ENCODE results near the gene NRAS.

NRAS gene

DNA sequence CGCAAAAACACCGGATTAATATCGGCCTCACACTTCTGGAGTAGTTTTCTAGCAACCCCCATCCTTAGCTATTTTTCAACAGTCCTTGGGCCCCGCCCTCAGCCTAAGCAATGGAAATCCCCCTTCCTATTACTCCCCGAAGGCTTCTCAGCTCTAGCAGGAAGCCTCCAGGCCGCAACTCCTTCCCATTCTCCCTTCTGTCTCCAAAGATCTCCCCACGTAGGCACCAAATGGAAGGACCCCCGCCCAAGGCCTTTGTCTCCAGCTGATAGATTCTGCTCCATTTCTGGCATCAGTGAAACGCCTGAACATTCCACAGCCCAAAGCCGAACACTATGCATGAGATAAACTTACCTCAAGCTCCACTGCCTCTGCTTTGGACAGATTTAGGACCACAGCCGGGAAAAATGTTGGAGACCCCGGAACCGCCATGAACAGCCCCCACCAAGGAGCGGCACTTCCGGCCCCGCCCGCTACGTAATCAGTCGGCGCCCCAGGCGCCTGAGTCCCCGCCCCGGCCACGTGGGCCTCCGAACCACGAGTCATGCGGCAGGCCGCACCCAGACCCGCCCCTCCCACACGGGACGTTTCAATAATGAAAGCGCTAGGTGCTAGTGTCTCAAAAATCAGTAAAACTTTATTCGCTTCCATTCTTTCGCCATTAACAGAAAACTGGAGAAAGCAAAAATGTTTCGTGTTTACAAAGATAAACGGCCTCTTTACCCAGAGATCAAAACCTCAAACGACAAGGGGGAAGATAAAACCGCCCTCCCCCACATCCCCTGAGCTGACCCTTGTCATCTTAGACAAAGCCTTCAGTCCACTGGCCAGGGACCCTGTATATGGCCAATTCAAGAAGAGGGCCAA is at the start of gene NRAS:
TSS of gene NRAS (minus strand) at position 468 of the 867 bp plus-strand sequence. CDS start 611 bp downstream, outside the sequence.
- peak; percentile 91 to 94 (median 93) for DNase-seq (ENCODE audit: low read depth in 3 of 3)

DNA sequence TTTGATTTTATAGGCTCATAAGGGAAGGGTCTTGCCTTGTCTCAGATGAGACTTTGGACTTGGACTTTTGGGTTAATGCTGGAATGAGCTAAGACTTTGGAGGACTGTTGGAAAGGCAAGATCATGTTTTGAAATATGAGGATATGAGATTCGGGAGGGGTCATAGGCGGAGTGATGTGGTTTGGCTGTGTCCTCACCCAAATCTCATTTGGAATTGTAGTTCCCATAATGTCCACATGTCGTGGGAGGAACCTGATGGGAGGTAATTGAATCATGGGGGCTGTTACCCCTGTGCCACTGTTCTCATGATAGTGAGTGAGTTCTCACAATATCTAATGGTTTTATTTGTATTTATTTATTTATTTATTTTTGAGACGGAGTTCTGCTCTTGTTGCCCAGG is 48.1 kb upstream of the NRAS start:
- no peak for DNase-seq (ENCODE audit: low read depth in 3 of 3)

DNA sequence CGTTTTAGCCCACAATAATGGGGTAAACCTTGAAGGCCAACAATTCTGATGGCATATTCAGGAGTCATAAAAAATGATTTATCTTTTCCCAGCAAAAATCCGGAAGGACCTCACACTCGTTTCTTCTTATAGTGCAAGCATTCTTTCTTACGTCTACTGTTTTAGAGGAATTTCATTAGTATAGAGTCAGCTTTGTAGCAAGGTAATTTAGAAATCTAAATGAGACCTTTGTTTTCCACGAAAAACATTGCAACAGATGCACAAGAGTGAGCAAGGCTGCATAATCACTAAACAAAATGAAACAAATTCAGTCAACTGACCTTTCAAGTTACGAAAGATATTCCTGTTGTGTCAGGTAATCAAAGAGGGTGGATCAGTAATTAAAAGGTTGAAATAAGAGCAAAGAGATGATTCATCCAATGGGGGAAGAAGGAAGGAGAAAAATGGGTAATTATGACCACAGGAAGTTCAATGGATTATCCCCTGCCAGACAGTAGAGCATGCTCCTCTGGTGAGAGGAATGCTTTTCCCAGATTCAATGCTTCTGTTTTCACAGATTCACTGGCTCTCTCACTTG is 41.8 kb upstream of the NRAS start:
- DNase-seq (ENCODE audit: low read depth in 3 of 3), result no peak

DNA sequence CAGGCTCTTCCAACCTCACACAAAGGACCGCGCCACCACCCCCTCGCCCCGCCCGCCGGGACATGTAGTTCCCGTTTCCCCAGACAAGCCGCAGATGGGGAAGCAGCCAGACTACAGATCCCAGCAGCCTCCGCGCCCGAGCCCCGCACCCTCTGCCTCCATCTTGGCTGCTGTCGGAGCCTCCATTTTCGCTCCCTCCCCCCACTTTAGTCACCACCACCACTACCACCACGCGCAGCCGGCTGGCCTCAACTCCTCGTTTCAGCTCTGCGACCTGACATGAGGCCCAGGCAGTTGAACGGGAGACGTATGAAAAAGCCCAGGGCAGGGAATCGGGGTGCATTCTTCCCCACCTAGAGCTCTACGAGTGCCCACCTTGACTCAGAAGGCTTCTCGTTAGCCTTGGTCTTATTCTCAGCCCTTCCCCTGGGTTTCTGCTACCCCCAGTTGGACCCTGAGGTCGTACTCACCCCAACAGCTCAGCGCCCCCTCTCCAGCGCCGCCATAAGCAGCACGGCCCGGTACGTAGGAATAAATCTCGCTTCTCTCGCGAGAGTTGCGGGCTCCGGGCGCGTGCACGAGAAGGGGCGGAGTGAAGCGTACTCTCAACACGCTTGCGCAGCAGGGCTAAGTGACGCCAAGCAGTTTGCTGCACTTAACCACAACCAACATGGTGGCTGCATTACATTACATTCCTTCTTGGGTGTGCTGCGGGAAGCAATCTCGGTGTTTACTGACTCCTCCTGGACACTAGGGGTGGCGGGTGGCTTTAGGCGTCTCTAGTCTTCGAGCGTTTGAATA is 41.1 kb upstream of the NRAS start, which contains the start of gene CSDE1:
TSS of gene CSDE1 (minus strand) at position 530 of the 801 bp plus-strand sequence. CDS start 18,094 bp downstream, outside the sequence.
- DNase-seq (ENCODE audit: low read depth in 3 of 3), result peak; percentile 92 to 96 (median 93)

DNA sequence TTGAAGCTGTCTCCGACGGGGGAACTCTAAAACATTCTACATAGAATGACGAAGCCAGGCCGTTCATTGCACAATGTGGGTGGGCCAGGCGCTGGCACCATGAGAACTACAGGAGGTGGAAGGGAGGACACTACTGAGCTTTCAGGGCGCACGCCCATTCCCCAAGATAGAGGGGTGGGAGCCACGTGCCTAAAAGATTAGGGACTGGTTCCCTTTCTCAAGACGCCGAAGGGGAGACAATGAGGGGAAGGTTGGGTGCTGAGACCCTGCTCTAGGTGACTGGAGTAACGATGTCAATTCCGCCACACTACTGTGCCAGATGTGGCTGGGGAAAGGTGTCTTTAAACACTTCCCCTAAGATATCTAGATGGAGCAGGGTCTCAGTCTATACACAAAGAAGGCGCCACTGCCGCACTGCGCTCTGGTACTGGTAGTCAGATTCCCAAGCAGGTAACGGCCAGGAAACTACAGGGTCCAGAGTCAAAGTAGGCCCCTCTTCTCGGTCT is 40.4 kb upstream of the NRAS start:
- no peak for DNase-seq (ENCODE audit: low read depth in 3 of 3)

DNA sequence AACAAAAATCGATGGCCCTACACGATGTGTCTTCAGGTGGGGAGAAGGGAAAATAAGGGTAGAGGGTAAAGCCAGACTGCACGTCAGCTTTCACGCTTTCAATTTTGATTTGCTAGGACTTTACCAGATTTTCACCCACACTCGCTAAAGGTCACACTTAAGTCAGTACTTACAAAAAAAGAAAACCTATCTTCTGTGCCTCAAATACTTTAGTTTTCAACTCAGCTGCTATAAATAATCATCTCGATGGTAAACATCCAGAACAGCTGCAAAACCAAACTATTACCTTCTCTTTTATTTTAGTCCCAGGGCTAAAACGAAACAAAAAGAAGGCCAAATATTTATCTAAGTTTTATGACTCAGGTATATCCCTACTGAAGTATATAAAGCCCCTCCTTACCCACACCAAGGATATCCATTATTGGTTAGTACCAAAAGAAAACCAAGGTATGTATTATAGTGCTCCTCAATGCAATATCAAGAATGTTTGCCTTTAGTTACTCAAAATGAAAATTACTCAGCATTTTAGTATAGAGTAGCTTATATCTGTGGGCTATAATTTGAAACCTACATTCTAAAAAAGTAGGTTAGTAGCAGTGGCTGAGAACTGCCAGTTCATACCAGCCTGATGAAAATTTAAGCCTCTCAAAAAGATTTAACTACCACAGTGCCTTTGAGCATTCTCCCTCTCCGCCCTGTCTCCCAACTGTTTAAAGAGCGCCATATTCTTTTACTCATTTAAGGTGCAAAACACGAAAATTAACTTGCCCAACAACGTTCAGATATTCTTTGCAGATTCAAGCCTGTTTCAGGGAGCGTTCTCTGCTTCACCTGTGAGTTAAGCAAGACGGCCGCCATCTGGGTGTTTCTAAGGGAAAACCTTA is 39.7 kb upstream of the NRAS start:
- DNase-seq (ENCODE audit: low read depth in 3 of 3), result no peak

DNA sequence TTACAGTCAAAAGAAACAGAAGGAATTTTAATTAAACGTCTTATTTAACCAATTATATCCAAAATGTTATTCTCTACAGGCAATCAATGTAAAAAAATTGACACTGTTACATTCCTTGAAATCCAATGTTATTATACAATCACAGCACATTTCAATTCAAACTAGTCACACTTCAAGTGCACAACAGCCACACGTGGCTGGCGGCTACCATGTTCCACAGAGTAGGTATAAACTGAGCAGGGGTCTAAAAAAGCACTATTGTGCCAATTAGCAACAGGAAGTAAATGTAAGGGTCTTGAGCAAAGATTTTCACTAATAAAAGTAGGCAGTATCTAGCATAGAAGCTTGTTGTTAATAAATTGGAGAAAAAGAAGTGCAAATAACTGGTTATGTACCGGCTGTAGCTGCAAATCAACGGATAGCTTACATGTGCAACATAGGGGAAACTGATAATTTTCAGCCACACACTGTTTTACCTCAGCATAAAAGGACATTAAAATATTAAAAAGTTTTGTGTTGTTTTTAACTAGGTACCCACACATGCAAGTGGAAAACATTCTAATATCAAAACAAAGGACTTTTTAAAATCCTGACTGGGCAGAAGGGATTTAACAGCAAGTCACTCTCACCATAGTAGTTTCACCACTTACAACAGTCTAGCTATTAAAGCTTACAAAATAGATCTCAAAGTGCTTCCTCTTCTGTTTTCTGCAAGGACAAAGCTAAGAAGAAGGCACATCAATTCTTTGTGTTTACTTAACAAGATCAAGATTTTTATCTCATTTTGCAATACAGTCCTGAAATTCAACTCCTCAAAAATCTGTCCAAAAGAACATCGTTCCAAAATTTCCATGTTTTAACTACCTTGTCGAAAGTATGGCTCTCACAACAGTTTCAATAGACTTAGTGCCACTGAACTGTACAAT is 38.7 kb upstream of the NRAS start:
- DNase-seq (ENCODE audit: low read depth in 3 of 3), result no peak

DNA sequence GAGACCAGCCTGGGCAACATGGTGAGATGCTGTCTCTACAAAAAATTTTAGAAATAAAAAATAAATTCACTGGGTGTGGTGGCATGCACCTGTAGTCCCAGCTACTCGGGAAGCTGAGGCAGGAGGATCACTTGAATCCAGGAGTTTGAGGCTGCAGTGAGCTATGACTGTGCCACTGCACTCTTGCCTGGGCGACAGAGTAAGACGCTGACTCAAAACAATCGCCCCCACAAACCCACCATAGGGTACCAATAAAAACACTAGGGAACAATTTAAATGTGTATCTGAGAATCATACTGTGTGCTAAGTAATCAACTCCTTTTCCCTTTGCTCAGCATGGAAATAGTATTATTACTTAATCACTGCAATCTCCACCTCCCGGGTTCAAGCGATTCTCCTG is 37.1 kb upstream of the NRAS start:
- peak in 1 of 3 experiments; percentile 28 for DNase-seq (ENCODE audit: low read depth in 3 of 3)

DNA sequence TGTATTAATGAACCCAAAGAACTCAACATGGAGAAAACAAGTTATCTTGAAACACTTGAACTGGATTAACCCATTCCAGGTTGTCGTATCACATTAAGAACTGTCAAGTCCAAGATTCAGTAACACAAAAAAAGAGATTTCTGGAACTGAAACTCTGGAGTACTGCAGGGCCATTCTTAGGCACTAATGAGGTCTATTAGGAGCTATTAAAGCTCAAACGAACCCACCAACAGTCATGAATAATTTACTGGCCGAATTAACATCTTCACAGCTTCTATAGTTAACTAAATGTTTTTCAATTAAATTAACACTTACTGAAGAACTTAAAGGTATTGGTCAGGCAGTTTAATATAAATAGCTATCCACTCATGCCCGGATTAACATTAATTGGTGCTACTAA is 36.6 kb upstream of the NRAS start:
- no peak for DNase-seq (ENCODE audit: low read depth in 3 of 3)

DNA sequence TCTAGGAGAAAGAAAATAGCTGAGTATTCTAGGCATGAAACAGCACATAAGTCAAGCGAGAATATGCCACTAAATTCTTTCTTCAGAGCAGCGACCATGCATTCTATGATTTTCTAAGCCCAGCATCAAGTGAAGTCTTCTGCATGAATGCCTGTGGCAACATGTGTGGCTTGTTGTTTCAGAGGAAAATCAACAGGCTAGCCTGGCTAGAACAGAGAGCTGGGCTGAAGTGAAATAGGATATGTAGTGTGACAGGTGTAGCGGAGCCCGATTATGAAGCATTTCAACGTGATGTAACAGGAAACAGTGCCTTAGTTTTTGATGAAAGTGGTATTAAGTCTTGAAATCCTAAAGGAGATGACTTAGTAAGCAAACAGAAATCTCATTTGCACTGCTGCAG is 34.2 kb upstream of the NRAS start:
- DNase-seq (ENCODE audit: low read depth in 3 of 3), result no peak

DNA sequence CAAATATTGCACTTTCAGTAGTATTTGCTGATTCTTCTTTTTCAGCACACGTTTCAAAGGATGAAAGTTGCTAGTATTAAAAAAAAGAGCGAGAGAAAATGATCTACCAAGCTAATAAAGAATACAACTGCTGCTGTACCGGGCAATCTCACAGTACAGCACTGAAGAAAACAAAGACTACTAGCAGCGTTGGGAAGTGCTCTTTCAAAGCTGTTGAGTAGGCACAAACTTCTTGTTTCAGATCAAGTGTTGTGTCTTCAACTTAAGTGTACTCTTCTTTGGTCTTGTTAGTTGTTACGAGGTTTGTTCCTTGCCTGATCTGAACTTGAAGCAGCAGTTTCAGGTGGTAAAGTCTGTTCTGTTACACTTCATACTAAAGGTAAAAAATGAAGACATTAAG is 33.3 kb upstream of the NRAS start:
- DNase-seq (ENCODE audit: low read depth in 3 of 3), result no peak

DNA sequence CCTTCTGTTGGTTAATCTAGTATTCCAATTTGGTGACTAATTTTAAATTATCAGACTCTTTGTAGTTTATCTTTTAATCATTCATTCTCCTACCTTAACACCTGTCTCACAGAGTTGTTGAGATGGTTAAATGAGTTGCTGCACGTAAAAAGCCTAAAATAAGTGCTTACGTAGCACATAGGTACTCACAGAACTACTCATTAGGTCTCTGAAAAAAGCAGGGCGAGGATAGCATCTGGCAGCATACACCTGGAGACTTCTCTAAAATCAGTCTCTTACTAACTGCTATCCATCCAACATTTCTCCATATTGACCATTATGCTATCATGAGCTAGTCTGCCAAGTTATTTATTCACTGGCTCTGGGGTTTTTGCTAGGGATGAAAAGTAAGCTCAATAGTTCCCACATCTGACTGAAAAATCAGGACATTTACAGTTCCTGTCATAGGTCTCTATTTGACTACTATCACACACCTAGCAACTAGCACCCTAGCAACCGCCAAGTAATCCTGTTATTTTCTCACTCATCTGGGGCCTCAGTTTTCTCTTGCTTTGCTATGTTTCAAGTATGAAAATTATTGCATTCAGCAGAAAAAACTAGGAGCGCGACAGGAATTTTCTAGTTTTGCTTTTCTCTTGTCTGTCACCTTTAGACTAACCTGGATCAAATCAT is 30.0 kb upstream of the NRAS start:
- no peak for DNase-seq (ENCODE audit: low read depth in 3 of 3)

DNA sequence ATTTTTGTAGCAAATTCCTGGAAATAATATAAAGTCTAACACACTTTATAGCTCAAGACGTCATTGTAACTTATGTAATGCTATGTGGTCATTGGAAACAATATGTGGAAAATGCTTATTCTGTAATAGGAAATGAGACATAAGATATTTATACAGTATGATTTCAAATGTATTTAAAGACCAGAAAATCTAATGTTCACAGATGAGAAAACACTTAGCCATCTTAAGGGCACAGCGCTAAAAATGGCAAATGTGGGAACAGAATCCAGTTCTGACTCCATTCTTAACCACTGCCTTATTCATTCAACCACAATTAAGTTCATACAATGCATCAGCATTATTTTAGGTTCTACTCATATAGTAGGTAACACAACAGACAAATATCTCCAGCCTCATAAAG is 28.7 kb upstream of the NRAS start:
- no peak for DNase-seq (ENCODE audit: low read depth in 3 of 3)

DNA sequence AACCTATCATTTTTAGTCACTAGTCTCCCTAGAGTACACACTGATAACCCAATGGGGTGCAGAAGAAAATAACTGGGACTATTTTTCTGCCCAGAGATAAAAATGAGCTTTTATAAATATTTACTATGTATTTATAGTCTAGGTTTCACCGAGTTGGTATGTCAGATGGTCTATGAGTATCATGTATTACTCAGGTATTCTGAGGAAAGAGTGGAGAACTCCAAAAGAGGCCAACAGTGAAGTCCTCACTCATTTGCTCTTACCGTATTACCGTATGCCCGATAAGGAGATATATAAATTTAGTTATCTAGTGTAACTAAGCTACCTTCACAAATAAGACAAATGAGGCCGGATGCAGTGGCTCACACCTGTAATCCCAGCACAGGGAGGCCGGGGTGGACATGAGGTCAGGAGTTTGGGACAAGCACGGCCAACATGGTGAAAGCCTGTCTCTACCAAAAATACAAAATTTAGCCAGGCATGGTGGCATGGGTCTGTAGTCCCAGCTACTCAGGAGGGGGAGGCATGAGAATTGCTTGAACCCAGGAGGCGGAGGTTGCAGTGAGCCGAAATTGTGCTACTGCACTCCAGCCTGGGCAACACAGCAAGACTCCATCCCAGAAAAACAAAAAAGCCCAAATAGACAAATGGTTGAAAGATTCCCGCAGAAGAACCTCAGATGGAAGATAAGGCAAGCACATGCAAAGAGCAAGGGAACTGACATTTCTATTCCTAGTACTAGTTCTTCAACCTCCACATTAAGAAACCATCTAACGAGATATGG is 25.6 kb upstream of the NRAS start:
- DNase-seq (ENCODE audit: low read depth in 3 of 3), result no peak

DNA sequence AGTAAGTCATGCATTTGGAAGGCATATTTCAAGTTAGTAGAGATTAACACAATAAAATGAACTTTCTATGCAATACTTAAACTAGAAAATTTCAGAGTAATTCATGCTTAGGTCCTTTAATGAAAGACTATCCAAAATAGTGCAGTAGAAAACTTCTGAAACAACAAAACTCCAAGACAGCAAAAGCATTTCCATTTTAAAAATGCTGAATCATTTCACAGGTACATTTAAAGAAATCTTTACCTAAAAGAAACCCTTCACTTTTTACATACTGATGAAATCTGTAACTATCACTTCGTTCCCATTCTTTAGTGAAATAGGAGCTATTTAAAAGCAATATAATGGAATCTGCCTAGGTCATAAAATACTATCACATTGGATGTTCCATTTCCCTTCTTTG is 23.8 kb upstream of the NRAS start:
- DNase-seq (ENCODE audit: low read depth in 3 of 3), result no peak

DNA sequence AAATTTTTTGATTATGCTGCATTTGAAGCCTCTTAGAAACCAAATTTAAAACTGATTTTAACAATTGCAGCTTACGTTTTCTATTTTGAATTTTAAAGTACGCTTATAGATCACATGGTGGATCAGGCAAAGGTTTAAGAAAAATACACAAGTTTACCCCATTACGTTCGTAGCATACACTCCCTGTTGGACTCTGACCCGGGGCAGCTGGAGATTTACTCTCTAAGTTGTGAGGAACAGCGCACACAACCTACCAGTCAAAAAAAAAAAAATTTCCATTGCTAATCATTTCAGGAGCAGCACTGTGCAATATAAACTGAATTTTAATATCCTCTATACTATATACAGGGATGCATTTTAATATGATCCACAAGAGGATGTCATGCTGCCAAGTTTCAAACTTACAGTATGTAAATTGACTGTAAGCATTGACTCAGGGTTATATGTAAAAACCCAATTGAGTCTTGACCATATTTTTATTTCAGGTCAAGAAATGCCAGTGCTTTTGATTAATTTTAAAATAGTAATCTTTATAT is 20.8 kb upstream of the NRAS start:
- DNase-seq (ENCODE audit: low read depth in 3 of 3), result no peak

DNA sequence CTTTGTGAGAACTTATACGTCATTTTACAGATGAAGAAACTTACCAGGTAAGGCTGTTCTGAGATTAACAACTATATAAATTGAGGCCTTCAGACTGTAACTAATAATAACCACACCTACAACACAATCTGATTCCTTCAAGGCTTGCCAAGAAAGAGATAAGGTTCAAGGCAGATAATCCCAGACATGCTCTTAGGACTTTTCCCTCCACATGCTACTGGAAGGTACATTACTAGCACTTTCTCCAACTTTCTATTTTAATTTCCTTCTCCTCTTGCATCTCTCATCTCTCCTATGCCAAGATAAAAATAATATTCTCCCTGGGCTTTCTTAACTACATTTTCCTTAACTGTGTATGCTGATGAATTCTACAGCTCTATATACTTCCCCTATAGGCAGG is 18.9 kb upstream of the NRAS start:
- no peak for DNase-seq (ENCODE audit: low read depth in 3 of 3)

DNA sequence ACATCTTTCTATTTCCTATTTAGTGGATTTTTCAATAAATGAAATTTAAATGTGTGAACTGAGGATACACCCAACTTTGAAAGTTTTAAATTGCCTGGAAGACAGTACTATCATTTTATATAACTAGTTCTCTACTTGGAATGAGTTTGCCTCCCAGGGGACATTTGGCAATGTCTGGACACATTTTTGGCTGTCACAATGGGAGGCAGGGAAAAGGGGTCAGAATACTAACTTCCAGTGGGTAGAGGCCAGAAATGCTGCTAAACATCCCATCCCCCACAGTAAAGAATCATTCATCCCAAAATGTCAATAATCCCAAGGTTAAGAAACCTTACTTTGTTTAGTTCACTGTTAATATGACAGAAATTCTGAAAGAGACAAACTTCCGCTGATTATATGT is 13.2 kb upstream of the NRAS start:
- DNase-seq (ENCODE audit: low read depth in 3 of 3), result no peak

DNA sequence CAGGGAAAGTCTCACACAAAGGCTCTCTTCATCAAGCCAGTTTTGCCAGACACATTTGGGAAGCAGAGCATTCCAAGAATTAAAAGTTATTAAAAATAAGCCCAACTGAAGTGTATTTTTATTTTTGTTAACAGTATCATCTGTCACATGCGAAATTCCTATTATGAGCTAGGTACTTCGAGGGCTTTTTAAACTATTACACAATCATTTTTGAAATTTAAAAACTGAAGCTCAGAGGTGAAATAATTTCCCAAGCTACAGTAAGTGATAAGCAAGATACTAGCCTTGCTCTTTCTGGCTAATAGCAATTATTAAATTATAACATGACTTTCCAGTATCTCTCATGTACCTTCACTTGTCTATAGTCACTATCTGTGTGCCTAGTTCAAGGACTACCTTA is 12.0 kb upstream of the NRAS start:
- no peak for DNase-seq (ENCODE audit: low read depth in 3 of 3)

Data from stimulated activated CD4-positive, alpha-beta T cell treated with anti-CD3 and anti-CD28 coated beads, TNF-alpha, amount 100 ng/mL, for 24 hours (primary cell).